NCI-H1436 treated with DMSO at 0.1 percent for 48 hours (cell line): Measurements from ENCODE around the gene OAF.

Experiments
- DNase-seq: peaks from one replicate; lab custom pipeline; 2025; lab: John Stamatoyannopoulos, UW

OAF gene

DNA sequence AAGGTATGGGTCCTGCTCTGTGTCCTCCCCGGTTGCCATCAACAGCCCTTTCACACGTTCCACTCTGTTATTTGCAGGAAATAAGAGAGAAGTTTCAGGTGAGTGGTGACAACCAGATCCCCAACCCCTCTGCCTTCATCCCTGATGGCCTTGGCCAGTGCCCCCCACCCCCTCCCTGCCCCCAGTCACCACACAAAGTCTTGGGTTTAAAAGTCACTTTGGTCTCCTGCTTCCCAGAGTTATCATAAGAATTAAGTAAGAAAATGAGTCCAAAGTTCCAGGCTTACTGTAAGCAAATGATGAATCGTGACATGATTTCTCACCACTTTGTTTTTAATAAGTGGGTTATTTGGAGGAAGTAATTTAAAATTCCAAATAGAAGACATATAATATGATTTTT is 9.2 kb upstream of the OAF start:
- DNase-seq: no peak

DNA sequence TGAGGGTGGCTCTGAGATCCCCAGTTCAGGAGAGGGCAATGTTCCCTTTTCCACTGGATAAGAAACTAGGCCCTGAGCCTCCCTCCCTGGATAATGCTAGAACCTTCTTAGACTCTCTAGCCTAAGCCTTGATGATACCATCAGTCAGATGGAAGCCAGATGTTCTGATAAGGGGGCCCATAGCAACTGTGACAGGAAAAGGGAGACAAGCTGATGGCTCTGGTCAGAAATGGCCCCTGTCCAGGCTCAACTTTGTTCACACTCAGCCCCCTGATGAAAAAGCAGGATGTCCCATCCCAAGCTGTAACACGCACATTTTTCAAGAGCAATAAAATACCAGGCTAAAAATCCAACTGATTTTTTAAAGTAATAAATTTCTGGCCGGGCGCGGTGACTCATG is 7.2 kb upstream of the OAF start:
- DNase-seq: no peak

DNA sequence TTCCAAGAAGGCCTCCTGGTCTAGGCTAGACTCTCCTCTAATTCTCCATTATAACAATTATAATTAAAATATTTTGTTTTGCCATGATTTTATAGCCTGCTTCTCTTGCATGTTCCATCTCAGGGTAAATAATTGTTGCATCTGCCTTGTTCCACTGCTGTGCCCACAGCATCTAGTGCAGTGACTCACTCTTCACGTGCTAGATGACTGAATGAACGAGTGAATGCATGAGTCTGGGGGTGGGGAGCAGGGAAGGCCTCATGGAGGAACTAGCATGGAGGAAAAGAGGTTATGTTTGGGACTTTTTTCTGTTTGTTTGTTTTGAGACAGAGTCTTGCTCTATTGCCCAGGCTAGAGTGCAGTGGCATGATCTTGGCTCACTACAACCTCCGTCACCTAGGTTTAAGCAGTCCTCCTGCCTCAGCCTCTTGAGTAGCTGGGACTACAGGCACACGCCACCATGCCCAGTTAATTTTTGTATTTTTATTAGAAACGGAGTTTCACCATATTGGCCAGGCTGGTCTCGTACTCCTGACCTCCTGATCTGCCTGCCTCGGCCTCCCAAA is 5.2 kb upstream of the OAF start:
- no peak for DNase-seq

DNA sequence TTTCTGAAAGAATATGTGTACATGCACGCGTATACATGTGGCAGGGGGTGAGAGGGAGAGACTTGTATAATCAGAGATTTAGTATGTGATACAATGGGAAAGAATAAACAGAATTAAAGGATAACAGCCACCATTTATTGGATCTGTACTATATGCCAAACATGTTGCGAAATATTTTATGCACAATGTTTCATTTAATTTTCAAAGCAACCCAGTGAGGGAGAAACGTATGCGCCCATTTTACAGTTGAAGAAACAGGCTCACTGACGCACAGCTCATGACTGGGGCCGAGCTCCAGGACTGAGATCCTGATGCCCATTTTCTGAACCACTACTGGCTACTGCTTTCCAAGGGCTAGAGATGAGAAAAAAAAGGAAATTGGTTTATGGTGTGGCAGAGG is 3.3 kb upstream of the OAF start:
- no peak for DNase-seq

DNA sequence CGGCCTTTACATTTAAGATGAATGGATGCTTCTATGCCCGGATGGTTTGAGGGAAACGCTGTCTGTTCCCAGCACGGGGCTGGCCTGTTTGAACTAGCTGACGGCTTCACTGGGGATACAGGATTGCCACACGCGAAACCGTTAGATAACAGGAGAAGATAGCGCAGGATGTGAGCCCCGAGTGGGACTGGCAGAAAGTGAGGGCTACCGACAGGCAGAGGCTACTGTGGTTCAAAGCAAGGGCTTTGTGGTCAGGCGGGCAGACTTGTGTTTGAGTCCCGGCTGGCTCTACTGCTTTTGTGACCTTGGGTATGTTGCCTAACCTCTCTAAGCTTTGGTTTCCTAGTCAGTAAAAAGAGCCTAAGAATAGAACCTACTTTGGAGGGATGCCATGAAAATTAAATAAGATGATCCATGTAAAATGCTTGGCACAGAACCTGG is 2.8 kb upstream of the OAF start:
- DNase-seq: no peak

DNA sequence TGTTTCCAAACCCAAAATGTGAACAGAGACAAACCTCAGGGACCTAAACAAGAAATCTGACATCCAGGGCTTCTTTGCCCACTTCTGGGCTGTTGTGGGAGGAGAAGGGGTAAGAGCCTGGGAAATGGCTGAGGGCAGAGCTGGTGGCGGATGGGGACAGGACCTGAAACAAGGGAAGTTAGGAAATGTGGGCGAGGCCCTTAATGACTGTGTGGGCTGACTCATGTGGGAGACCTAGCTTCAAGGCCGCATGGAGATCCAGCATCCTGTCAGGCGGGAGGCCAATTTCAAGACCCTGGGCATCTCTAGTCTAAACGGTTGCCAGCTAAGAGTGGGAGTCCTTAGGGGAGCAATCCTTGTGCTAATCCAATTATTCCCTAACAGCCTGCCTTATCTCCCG is 2.1 kb upstream of the OAF start:
- no peak for DNase-seq

DNA sequence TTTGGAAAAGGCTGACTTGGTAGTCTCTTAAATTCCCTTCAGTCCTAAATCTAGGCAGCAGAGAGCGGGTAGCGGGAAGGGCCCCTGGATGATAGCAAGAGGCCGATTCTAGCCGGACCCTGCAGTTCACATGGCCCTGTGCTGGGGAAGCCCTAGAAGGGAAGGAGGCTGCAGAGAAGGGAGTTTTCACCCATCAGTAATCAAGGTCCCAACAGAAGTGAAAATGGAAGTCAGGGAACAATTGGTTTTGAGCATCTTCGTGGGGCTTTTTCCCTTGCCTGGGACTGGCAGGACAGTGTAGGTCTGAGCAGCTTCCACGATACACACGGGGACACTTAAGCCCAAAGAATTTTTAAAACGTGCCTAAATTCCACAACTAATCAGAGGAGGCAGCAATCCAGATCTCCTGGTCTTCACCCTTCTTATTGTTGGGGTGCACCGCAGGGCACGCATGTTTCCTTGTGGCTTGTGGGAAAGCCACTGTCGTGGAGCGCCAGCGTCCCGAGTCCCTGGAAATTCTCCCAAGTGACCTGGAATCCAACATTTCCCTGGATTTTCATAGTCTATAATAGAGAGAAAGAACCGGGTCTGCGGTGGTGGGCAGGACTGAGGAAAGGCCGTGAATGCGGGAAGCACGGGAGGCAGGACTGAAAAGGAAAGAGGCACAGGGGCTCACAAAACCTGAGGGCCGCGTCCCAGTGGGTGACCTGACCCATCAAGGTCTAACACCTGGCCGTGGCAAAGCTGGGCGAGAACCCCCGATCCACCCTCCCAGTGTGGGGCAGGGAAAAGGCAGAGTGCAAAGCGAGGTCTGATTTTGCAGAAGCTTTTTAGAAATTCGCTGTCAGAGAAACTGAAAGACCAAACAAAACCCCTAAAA is 846 bp upstream of the OAF start:
- DNase-seq: no peak

DNA sequence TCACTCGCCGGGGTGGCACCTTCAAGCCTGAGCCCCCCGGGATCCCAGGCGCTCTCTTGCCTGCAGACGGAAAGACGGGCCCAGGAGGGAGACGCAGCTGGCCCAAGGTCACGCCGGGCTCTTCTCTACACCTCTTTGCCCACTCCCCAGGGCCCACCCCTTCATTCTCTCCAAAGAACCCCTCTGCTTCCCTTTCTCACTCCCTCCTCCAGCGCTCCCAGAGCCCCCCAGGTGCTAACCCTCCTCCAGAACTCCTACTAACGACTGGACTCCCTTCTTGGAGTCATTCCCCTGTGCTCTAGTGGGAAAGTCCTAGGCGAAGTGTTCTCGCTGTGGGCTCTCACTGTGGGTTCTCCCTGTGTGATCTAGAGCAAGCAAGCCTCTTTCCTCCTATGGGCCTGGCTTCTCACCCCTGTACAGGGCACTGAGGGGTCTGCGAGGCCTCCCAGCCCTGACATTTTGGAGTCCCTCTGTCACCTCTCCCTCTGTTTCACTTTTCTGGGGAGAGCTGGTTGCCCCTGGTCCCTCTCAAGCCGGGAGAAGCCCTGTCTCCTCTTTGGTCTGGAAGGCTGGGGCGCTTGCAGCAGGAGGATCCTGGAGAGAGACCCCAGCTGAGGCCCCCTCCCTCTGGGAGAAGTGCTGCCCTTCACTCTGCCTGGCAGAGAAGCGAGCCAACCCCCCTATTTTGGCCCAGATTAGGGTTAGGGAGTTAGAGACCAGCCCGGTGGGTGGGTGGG is 858 bp downstream of the OAF start:
- no peak for DNase-seq

DNA sequence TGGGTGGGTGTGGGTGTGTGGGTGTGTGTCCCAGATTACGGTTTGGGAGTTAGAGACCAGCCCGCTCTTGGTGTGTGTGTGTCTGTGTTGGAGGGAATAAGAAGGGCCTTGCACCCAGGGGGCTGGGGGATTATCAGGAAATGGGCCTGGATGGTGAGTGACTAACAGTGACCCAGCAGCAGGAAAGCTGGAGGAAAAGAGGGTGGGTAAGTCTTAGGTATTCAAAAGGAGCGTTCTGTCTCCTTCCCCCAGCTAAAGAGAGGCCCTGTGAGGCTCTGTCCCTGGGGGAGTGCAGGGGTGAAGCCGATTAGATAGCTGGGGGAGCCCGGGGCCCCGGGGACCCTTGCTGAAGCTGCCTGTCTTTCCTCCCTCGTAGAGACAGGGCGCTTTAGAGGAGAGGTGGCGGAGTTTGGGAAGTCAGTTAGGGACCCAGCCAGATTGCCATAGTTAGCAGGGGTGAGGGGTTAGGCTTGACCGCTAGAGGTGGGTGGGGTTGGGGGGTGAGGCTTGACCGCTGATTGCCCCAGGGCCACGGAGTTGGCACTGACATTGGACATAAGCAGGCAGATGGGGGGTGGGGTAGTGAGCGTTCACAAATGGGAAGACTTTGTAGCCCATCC is 1.5 kb downstream of the OAF start:
- no peak for DNase-seq

DNA sequence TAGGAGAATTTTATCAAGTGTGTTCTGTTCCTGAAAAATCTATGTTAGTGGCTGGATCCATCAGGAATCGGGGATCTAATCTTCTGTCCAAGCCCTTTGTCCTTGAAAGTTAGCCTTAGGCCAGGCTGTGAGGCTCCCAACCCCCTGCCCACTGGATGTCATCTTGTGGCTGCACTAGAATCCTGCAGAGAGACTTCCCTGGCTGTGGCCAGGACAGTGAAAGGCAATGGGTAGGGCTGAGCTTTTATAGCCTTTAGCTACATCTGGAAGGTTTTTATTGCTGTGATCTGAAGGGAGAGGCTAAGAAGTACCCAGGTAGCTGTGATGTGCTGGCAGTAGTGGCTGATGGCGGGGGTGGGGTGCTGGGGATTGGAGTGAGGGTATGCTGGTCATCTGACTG is 2.1 kb downstream of the OAF start:
- no peak for DNase-seq

DNA sequence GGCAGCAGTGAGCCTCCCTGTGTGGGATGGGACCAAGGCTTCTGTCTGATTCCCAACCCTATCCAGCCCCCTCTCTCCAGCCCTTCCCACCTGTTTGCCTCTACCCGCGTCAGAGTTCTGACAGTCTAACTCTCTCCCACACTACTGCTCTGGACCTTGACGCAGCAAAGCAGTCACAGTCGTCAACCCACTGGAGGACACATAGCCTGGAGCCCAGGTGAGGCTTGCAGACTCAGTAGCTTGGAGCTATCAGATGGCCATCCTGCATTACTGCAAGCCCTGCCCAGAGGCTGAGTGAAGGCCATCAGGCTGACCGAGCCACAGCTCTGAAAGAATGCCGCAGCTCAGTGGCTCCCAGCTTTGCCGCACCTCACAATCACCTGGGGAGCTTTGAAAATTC is 3.7 kb downstream of the OAF start:
- no peak for DNase-seq

DNA sequence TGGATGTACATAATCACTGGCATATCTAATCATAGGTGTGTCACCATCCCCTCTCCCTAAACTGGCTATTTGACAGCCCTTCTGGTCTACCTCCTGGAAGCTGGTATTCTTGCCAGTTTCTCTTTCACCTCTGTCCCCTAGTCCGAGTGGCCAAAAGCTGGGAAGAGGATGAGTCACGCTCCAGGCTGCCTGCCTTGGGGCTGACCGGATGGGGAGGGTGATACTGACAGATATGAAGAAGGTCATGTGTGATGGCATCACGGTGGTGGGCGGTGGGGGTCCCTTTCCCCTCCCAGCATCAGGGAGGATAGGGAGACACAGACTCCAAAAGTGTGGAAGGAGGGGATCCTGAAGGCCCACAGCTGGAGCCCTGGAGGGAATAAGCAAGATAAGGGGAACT is 4.8 kb downstream of the OAF start:
- no peak for DNase-seq

DNA sequence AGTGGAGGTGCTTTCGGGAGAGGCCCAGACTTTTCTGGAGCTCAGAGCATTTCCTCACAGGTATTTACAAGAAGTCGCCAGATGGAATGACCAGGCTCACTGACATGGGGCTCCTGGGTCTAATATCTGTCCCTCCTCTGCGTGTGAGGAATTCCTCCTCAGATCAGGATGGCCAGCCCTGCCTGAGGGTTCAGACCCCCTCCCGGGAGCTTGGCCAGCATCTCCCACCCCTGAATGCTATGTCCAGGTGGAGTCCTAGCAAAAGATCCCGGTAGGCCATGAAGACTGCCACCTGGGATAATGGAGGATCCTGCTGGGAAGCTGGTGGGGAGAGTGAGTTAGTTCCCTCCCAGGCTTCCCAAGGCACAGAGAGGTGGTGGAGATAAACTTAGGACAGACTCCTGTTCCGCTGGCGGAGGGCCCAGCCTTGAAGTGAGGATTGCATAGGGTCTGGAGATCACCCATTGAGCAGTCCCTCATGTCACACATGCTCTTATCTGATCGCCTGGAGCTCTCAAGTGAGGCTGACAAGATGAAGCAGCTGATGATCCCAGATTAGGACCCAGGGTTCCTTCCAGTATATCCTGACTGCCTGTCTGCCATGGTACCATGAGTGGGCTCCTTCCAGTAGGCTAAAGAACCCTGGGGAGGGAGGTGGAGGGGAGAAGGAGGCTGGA is 5.7 kb downstream of the OAF start:
- no peak for DNase-seq

DNA sequence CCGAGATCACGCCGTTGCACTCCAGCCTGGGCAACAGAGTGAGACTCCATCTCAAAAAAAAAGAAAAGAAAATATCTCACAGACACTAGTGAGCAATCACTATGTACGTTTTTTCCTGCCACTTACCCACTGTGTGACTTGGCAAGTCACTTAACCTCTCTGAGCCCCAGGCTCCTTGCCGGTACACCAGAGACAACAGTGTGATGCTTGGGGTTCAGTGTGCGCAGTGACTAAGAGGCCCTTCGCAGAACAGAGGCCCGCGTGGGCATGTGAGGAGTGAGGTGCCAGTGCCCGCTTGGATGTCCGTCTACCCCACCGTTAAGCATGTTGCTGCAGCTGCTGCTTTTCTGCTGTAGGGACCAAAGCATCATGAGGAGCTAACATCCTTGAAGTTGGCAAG is 6.7 kb downstream of the OAF start:
- DNase-seq: no peak

DNA sequence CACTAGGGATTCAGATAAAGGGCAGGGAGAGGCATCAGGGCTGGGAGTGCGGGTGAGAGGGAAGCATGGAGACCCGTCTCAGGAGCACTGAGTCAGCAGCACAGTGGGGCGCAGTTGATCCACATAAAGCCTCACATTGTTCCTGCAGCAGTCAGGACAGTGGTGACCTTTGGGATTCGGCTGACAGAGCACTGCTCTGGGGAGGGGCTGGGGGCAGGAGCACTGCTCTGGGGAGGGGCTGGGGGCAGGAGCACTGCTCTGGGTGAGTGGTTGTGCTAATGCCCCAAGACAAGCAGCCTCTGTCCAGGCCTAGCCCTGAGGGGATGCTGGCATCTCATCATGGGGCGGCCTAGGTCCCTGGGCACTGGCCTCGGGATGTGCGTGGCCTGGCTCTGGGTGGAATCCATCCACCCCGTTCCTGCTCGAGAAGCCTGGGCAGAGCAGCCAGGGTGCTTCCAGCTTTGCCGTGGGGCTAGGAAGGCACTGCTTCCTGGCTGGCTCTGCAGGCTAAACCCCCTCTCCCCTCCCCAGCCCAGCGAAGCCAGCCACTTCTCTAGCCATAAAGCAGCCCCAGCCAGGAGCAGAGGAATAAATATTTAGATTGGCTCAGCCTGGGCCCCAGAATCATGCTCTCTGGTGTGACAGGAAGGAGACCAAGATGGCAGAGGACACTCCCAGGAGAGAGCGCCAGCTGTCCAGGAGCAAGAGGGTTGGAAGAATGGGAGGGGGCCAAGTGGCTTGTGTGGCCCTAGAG is 7.3 kb downstream of the OAF start:
- DNase-seq: no peak

DNA sequence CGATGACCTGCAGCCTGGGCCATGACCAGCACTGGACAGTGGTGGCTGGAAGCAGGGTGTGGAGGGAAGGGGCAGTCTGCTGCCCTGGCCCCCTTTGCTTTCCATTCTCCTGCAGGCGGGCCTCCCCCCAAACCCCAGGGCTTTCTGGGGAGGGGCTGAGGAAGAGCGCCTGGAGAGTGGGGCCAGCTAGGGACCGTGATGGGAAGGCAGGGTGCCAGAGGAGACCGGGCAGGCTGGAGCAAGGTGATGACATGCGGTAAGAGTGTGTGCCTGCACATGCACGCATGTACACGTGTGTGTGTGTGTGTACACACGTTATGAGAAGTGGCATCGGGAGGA is 7.8 kb downstream of the OAF start:
- no peak for DNase-seq

DNA sequence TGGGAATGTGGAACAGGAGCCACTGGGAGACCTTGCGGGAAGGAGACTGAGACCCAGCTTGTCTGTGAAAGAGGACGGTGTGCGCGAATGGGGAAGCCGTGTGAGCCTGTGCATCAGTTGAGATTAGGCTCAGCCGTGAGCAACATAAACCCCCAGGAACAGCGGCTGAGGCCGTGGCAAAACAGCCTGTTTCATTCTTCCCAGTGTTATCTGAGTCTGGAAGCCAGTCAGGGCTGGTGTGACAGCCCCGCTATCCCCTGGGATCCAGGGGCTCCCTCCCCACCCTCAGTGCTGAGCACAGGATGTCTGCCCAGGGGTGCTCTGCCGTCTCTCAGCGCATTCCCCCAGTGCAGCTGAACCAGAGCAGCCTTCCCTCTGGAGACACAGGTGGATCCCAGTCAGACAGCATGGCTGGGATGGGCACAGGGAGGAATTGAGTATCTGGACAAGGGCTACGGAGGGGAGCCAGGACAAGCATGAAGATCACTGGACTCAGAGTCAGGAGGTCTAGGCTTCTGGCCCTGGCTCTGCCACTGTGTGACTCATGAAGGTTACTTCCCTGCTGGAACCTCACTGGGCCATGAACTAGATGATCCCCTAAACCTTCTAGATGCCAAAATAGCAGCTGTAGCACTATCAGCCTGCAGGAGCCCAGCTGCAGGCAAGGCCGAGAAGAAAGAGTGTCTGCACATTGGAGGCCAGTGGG is 8.6 kb downstream of the OAF start:
- no peak for DNase-seq

DNA sequence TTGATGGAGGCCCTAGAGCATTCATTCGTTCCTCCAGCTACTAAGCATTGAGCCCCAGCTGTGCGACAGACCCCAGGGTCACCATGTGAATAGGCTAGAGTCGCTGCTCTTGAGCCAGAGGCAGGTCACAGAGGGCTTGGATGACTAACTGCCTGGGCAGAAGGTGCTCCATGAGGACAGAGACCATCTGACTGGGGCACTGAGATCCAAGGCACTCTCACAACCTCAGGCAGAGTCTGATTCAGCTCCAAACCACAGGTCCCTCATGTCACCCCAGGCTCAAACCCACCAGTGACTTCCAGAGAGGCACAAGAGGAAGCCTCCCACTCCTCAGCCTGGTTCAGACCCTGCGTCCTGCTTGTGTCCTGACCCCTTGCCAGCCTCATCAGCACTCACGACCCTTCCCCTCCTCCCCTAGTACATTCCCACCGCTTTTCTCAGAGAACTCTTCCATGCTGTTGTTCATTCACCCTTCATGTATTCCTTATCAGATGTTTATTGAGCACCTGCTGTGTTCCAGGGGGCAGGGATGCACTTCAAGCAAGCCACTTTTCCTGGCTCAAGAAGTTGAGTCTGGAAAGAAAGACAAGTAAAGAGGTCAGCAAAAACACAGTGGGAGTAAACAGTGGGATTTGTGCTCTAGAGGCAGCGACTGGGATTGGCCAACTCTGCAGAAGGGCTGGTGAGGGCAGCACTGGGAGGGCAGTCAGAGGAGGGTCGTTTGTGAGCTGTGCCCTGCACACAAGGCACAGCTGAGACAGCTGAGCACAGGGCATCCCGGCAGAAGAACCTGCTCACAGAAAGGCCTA is 9.3 kb downstream of the OAF start:
- no peak for DNase-seq

DNA sequence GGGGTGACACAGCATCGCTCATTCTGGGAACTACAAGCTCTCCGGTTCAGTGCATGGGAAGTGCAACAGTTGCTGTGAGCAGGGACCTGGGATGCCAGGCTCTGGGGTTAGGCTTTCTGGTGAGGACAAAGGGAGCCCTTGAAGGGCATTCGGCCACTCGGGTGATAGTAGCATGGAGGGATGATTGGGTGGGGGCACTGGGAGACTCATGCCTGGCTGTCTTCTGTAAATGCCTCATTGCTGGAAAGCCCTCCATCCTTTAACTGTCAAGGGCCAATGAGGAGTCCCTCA is 9.9 kb downstream of the OAF start:
- DNase-seq: no peak

DNA sequence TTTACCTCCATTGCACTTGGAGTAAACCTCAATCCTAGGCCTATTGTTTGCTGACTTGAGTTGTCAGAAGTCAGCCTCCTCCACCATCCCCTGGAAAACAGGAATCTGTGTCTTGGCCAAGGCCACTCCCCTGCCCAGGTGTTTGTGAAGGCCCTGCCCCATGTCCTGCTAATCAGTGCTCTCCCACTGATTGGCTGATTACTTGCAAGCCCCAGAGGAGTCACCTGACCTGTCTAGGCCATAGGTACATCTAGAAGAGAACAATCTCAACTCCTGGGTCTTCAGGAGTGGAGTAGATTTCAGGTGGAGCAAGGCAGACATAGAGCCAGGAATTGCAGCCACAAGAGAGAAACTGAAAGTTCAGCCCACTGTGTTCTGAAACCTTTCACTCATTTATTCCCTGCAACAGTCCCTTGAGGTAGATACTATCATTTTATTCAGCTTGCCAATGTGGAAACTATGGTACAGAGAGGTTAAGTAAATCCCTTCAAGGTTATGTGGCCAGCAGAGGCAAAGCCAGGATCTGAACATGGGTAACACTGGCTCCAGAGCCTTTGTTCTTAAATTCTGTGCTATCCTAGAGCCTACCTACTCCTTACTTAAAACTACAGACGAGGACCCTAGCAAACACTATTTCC is 10.4 kb downstream of the OAF start:
- DNase-seq: no peak
